ENCODE data around the gene KMO.
A peak's percentile ranks its signal among the peaks of the same experiment; 100 is the strongest.

KMO gene

DNA sequence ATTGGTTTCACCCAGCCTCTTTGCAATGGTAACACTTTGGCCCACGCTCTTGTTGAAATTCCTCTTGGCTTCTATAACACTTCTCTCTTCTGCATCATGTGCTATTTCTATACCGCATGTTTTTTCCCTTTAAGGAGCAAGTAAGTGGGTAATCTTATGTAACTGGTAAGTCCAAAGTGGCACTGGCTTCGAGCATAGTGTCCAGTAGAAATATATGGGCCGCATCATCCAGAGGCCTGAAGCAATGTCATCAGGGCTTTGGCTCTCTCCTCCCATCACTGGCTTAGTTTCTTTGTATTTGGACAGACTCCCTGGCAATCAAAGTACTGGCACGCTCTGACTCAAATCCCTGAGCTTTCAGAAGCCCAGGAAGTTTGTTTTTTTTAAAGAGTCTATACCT is 90.5 kb downstream of the KMO start:
- Histone ChIP-seq H3F3A (ENCODE audit: insufficient read depth) (peaks cover 1% of the 10 kb centered on the region; the same call in 1 of the 2 replicates), H3K27ac (ENCODE audit: low read depth, low read length) (no peak overlapping the region), H2AFZ (ENCODE audit: low read depth, low read length, severe bottlenecking) (no peak overlapping the region), H3K27me3 (ENCODE audit: low read length) (no peaks in the 10 kb centered on the region), H3K4me2 (ENCODE audit: low read depth, low read length, poor library complexity, severe bottlenecking) (no peak overlapping the region), H3K9me3 (ENCODE audit: insufficient read depth, low read length) (no peaks in the 10 kb centered on the region), H3K79me2 (ENCODE audit: insufficient read depth, low read length) (no peaks in the 10 kb centered on the region), H3K36me3 (ENCODE audit: low read length) (no peaks in the 10 kb centered on the region), H3K9ac (ENCODE audit: low read length) (no peak overlapping the region), H4K20me1 (ENCODE audit: low read depth, low read length) (no peaks in the 10 kb centered on the region), H3K9me2 (replicated peaks; ENCODE audit: insufficient read depth, low read length) (no peaks in the 10 kb centered on the region), H3K4me3 (ENCODE audit: insufficient read depth, low read length, poor library complexity, severe bottlenecking) (no peak overlapping the region)
- TF ChIP-seq, protein P1, sequence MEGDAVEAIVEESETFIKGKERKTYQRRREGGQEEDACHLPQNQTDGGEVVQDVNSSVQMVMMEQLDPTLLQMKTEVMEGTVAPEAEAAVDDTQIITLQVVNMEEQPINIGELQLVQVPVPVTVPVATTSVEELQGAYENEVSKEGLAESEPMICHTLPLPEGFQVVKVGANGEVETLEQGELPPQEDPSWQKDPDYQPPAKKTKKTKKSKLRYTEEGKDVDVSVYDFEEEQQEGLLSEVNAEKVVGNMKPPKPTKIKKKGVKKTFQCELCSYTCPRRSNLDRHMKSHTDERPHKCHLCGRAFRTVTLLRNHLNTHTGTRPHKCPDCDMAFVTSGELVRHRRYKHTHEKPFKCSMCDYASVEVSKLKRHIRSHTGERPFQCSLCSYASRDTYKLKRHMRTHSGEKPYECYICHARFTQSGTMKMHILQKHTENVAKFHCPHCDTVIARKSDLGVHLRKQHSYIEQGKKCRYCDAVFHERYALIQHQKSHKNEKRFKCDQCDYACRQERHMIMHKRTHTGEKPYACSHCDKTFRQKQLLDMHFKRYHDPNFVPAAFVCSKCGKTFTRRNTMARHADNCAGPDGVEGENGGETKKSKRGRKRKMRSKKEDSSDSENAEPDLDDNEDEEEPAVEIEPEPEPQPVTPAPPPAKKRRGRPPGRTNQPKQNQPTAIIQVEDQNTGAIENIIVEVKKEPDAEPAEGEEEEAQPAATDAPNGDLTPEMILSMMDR (IDR thresholded peaks at IDR 0.05; ENCODE audit: insufficient read depth, low read length, poor library complexity, severe bottlenecking), result no peak
- TF ChIP-seq EZH2phosphoT487 (conservative IDR thresholded peaks at IDR 0.05; ENCODE audit: low read length), result no peak

DNA sequence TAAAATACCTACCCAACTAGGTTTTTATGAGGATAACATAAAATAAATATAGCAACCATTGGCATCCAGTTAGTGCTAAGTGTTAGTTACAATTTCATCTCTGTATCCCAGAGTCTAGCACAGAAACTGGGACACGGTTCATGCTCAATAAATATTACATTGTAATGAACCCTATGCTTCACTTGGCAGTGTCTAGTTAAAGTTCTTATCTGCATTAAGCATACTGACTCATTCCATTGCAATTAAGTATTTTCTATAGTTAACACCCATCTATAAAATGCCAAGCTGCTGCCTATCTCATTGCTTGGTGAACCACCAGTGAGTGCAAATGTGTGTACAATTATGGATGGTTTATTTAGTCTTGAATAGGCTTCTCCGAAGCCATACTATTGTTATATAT is 92.8 kb downstream of the KMO start:
- no peaks in the 10 kb centered on the region for H3K9me3 ChIP-seq (ENCODE audit: insufficient read depth, low read length)
- no peak overlapping the region for H3K4me2 ChIP-seq (ENCODE audit: low read depth, low read length, poor library complexity, severe bottlenecking)
- no peak overlapping the region for H3K9ac ChIP-seq (ENCODE audit: low read length)
- H3K36me3 ChIP-seq (ENCODE audit: low read length), result no peaks in the 10 kb centered on the region
- no peaks in the 10 kb centered on the region for H3K79me2 ChIP-seq (ENCODE audit: insufficient read depth, low read length)
- H3K27ac ChIP-seq (ENCODE audit: low read depth, low read length), result no peak overlapping the region
- H2AFZ ChIP-seq (ENCODE audit: low read depth, low read length, severe bottlenecking), result no peak overlapping the region
- no peak for TF ChIP-seq EZH2phosphoT487 (conservative IDR thresholded peaks at IDR 0.05; ENCODE audit: low read length)
- TF ChIP-seq, protein P1 (IDR thresholded peaks at IDR 0.05; ENCODE audit: insufficient read depth, low read length, poor library complexity, severe bottlenecking), result no peak
- no peaks in the 10 kb centered on the region for H3K9me2 ChIP-seq (replicated peaks; ENCODE audit: insufficient read depth, low read length)
- H3K27me3 ChIP-seq (ENCODE audit: low read length), result no peaks in the 10 kb centered on the region
- peaks cover 6% of the 10 kb centered on the region; the same call in 1 of the 2 replicates for H3F3A ChIP-seq (ENCODE audit: insufficient read depth)
- H4K20me1 ChIP-seq (ENCODE audit: low read depth, low read length), result no peaks in the 10 kb centered on the region
- H3K4me3 ChIP-seq (ENCODE audit: insufficient read depth, low read length, poor library complexity, severe bottlenecking), result no peak overlapping the region

DNA sequence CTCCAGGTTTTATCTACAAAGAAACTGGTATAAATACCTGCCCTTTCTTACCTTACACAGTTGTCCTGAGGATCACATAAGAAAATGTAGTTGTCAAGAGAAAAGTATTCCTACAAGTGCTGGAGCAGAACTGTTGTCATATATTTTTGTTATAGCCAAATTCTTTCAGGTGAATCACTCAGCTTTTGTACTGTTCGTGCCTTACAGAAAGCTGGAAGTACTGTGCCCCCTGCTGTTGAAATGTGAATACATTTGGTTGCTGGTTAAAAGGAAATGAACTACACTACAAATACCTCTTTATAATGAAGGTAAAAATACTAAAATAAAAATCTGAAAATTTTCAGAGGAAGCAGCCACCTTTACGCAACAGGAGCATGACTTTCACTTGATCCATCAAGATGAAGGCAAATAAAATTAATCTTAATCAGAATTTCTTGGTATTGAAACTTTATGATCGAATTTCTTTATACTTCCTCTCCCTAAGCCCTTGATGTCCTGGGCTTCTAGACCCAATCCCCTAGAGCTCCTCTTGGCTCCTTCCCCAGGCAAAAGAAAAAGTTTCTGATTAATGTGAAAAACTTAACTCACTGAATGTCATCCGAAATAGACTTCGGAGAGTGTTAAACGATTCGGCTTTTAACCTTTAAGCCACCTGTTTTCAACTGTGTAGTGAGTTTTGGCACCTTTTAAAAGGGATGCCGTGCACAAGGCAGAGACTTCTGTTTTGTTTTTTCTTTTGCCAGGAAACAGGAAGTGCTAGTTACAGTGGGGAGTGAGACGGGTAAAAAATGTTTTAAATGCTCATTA is 95.5 kb downstream of the KMO start:
- Histone ChIP-seq H3K4me2 (ENCODE audit: low read depth, low read length, poor library complexity, severe bottlenecking) (peak overlapping the region; percentile 45), H3K9ac (ENCODE audit: low read length) (peak overlapping the region; percentile 15), H3K36me3 (ENCODE audit: low read length) (no peaks in the 10 kb centered on the region), H4K20me1 (ENCODE audit: low read depth, low read length) (no peaks in the 10 kb centered on the region), H3K27ac (ENCODE audit: low read depth, low read length) (peak overlapping the region; percentile 23; the same call in 1 of the 2 replicates), H3K9me2 (replicated peaks; ENCODE audit: insufficient read depth, low read length) (no peaks in the 10 kb centered on the region), H3K79me2 (ENCODE audit: insufficient read depth, low read length) (no peaks in the 10 kb centered on the region), H3K9me3 (ENCODE audit: insufficient read depth, low read length) (no peaks in the 10 kb centered on the region), H3K27me3 (ENCODE audit: low read length) (no peaks in the 10 kb centered on the region), H3K4me3 (ENCODE audit: insufficient read depth, low read length, poor library complexity, severe bottlenecking) (no peak overlapping the region), H3F3A (ENCODE audit: insufficient read depth) (peaks cover 6% of the 10 kb centered on the region; the same call in 1 of the 2 replicates), H2AFZ (ENCODE audit: low read depth, low read length, severe bottlenecking) (peak overlapping the region; percentile 65)
- TF ChIP-seq, protein P1 (IDR thresholded peaks at IDR 0.05; ENCODE audit: insufficient read depth, low read length, poor library complexity, severe bottlenecking), result peak; percentile 70
- no peak for TF ChIP-seq EZH2phosphoT487 (conservative IDR thresholded peaks at IDR 0.05; ENCODE audit: low read length)

Data from SU-DHL-6 (cell line).